ENCODE measurements around the gene BMP8A. TPM values are rescaled to one million over a fixed set of nuclear protein-coding genes. Genes with fewer than 3 reads are reported as not detected.
"Not testable (repeated sequence)": the region's sequence is repeated elsewhere in the genome, so short reads cannot be mapped to it uniquely, and the experiment has no call there.

The BMP8A gene
- total RNA-seq, 2 experiments from 2014 or later: 0.16 TPM; not detected in 1

DNA sequence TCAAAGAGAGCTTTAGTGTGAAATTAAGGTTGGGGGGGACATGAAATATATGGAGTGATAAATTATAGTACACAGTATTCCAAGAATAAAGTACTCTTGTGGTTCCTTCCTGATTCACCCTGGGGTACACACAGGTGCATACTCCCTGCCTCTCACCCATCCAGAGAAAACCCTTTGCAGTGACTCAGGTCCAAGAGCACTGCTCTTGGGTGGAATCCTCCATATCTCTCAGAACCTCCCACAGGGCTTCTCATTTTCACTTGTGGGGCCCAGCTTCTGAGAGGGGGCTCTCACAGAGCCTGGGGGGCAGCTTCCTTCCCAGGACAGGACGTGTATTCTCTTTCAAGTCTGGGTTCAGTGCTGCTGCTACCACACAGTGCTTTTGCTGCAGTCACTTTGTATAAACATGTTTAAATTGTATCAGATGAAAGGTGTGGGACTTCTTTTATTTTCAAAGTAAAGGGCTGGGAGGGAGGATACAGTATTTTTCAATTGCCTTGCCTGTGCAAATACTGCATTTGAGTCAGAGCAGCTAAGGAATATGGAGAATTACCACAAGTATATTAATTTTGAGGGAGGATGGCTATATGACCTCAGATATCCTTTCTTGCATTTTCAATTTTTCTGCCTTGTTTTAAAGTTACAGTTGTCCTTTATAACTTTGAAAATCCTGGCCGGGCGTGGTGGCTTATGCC lies 24.9 kb upstream of the BMP8A start:
- Mint-ChIP-seq H3K27ac (no peak overlapping the region), H3K27me3 (no peaks in the 10 kb centered on the region), H3K4me3 (no peak overlapping the region), H3K9me3 (ENCODE audit: low read depth) (no peaks in the 10 kb centered on the region), H3K36me3 (ENCODE audit: low read depth) (peaks cover 30% of the 10 kb centered on the region), H3K4me1 (peaks cover 4% of the 10 kb centered on the region)
- ChIA-PET POLR2A (no interaction called here), CTCF (no interaction called here)
- intact Hi-C loops (cut with DNase I, micrococcal nuclease): no loop called here
- DNase-seq (no peak), ATAC-seq (no peak)

DNA sequence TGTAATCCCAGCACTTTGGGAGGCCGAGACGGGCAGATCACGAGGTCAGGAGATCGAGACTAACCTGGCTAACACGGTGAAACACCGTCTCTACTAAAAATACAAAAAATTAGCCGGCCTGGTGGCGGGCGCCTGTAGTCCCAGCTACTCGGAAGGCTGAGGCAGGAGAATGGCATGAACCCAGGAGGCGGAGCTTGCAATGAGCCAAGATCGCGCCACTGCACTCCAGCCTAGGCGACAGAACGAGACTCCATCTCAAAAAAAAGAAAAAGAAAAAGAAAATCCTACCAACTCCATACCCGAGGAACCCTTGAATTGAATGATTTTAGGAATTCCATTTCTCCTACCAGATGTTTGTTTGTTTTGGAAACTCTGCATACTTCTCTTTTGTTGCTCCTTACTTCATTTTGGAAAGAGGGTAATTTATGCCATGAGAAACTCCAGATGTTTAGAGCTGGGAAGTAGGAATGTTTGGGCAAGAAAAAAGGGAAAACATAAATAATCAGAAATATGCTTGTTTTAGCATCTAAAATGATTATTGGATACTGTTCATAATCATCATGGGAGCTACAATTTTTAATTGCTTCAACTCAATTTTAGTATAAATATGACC lies 24.2 kb upstream of the BMP8A start:
- DNase-seq; H3K9me3 Mint-ChIP-seq (ENCODE audit: low read depth); intact Hi-C loops (cut with DNase I, micrococcal nuclease); H3K27me3 Mint-ChIP-seq; POLR2A ChIA-PET; H3K4me3 Mint-ChIP-seq; ATAC-seq; H3K27ac Mint-ChIP-seq; H3K4me1 Mint-ChIP-seq: not testable (repeated sequence)
- peaks cover 24% of the 10 kb centered on the region for H3K36me3 Mint-ChIP-seq (ENCODE audit: low read depth)
- CTCF ChIA-PET: interaction anchor here (0.5 to 0.6 kb wide), 2 partner anchors 13 to 1743 kb away, joined by 3 read pairs; no protein-coding TSS in a partner anchor

DNA sequence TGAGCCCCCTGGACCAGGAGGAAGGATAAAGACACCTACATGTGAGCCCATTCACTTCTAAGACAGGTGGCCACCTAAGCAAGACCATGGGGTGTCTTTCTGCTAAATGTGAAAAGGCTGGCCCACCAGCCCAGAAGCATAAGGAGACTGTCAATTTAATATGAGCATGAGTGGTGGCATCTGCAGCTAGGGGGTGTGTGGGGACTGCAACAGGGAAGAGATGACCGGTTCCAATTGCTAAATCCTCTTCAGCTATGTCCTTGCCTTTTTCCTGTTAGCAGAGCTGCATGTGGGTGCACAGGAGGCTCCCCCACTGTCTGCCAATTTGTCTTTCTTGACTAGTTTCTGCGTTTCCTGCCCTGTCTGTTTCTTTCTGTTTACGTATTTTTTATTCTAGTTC lies 22.3 kb upstream of the BMP8A start:
- ChIA-PET CTCF (interaction anchor here (1.0 kb wide), 1 partner anchor 12 kb away, joined by 4 read pairs; no protein-coding TSS in a partner anchor), POLR2A (no interaction called here)
- ATAC-seq (no peak), DNase-seq (no peak)
- Mint-ChIP-seq H3K27ac (no peak overlapping the region), H3K9me3 (ENCODE audit: low read depth) (no peaks in the 10 kb centered on the region), H3K36me3 (ENCODE audit: low read depth) (peaks cover 25% of the 10 kb centered on the region), H3K4me3 (no peak overlapping the region), H3K27me3 (no peaks in the 10 kb centered on the region), H3K4me1 (peaks cover 4% of the 10 kb centered on the region)
- intact Hi-C loops (cut with DNase I, micrococcal nuclease): no loop called here

DNA sequence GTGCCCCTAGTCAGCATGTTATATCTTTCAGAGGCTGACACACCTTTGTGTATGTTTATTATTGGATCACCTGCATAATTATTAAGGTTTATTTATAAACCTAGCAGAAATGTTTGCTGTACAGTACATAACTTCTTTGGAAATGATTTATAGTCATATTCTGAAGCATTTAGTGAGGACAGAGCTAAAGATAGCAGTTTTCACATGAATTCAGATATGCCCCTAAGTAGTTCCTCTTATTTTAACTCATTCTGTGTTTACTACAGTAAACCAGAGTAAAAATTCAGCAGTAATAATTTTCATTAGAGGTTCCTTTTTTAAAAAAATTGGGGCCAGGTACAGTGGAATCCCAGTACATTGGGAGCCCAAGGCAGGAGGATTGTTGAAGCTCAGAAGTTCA lies 21.4 kb upstream of the BMP8A start:
- ChIA-PET CTCF (interaction anchor here (0.7 to 1.6 kb wide), 4 partner anchors 11 to 102 kb away, joined by 3 to 4 read pairs (median 4); no protein-coding TSS in a partner anchor), POLR2A (no interaction called here)
- Mint-ChIP-seq H3K27me3 (no peaks in the 10 kb centered on the region), H3K4me1 (peaks cover 4% of the 10 kb centered on the region), H3K4me3 (no peak overlapping the region), H3K9me3 (ENCODE audit: low read depth) (no peaks in the 10 kb centered on the region), H3K36me3 (ENCODE audit: low read depth) (peaks cover 22% of the 10 kb centered on the region), H3K27ac (no peak overlapping the region)
- intact Hi-C loops (cut with DNase I, micrococcal nuclease): loop anchor here in 1 of 2 experiments (5.0 kb wide), 1 partner anchor 67 kb away; no protein-coding TSS in a partner anchor
- ATAC-seq (no peak), DNase-seq (no peak)

DNA sequence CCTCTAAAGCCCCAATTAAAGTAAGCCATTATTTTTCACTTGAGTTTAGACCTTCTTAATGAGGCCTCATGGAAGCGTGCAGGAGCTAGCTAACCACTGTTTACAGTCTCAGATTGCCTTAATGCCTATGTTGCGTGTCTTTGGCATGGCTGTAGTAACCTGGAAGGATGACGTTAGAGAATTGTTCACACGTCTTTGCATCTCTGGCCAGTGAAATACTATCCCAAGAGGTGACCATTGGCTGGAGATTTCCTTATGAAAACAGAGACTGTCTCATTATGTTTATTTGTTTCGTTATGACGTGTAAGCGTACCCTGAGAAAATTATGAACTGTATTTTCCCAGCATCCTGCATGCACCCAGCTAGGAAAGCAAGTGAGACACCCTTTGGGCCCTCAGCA lies 18.6 kb upstream of the BMP8A start:
- intact Hi-C loops (cut with DNase I, micrococcal nuclease): loop anchor here in 1 of 2 experiments (5.0 kb wide), 1 partner anchor 64 kb away; no protein-coding TSS in a partner anchor
- H3K36me3 Mint-ChIP-seq (ENCODE audit: low read depth): peaks cover 21% of the 10 kb centered on the region
- DNase-seq: no peak
- no peak for ATAC-seq
- no peaks in the 10 kb centered on the region for H3K9me3 Mint-ChIP-seq (ENCODE audit: low read depth)
- H3K27me3 Mint-ChIP-seq: no peaks in the 10 kb centered on the region
- no peaks in the 10 kb centered on the region for H3K4me1 Mint-ChIP-seq
- CTCF ChIA-PET: interaction anchor here (0.7 to 1.0 kb wide), 4 partner anchors 27 to 185 kb away, joined by 3 read pairs; no protein-coding TSS in a partner anchor
- POLR2A ChIA-PET: no interaction called here
- no peak overlapping the region for H3K4me3 Mint-ChIP-seq
- no peak overlapping the region for H3K27ac Mint-ChIP-seq

DNA sequence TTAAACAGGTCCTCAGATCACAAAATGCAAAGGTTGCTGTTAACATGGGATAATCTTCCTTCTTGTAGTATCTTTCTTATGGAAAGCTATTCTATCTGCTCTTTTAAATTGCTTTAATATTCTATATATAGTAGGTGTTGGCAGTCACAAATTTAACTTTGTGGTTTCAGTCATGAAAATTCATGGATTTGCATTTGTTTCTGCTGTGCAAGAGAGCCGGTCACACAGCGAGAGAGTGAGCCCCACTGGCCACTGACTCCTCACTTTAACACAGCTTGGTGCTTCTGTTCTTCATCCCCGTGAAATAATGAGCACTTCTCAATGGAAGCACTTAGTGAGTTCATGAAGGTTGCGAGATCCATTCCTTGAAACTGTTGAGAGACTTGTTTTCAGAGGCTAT lies 18.1 kb upstream of the BMP8A start:
- Mint-ChIP-seq H3K27ac (peak overlapping the region; percentile 23), H3K27me3 (no peaks in the 10 kb centered on the region), H3K4me3 (no peak overlapping the region), H3K9me3 (ENCODE audit: low read depth) (no peaks in the 10 kb centered on the region), H3K36me3 (ENCODE audit: low read depth) (peaks cover 21% of the 10 kb centered on the region), H3K4me1 (no peaks in the 10 kb centered on the region)
- ChIA-PET POLR2A (no interaction called here), CTCF (interaction anchor here (0.8 kb wide), 1 partner anchor 184 kb away, joined by 3 read pairs; no protein-coding TSS in a partner anchor)
- no peak for DNase-seq
- intact Hi-C loops (cut with DNase I, micrococcal nuclease): loop anchor here in 1 of 2 experiments (5.0 kb wide), 1 partner anchor 64 kb away; no protein-coding TSS in a partner anchor
- ATAC-seq: no peak

DNA sequence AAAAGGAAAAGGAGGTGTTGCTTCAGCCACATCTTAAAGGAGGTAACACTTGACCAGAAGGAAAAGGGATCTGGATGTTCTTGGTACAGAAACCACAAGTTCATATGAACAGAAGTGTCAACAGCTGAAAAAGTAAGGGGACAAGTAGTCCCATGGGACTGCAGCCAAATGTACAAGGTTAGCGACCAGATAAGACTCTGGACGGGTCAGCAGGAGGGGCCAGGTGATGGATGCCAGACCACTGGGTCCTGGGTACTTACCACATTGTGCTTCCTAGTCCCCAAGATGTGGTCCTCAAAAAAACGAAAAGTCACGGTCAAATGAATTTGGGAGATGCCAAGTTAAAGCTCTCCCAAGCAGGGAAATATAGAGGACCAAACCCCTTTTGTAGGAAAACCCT lies 16.6 kb upstream of the BMP8A start:
- ChIA-PET POLR2A (no interaction called here), CTCF (interaction anchor here (0.8 kb wide), 2 partner anchors 9 to 264 kb away, joined by 3 read pairs; partner anchors contain the start of gene PPIE)
- DNase-seq: no peak
- Mint-ChIP-seq H3K27ac (no peak overlapping the region), H3K4me1 (no peaks in the 10 kb centered on the region), H3K9me3 (ENCODE audit: low read depth) (no peaks in the 10 kb centered on the region), H3K4me3 (no peak overlapping the region), H3K27me3 (no peaks in the 10 kb centered on the region), H3K36me3 (ENCODE audit: low read depth) (peaks cover 24% of the 10 kb centered on the region)
- intact Hi-C loops (cut with DNase I, micrococcal nuclease): loop anchor here in 1 of 2 experiments (5.0 kb wide), 1 partner anchor 62 kb away; no protein-coding TSS in a partner anchor
- ATAC-seq: no peak

DNA sequence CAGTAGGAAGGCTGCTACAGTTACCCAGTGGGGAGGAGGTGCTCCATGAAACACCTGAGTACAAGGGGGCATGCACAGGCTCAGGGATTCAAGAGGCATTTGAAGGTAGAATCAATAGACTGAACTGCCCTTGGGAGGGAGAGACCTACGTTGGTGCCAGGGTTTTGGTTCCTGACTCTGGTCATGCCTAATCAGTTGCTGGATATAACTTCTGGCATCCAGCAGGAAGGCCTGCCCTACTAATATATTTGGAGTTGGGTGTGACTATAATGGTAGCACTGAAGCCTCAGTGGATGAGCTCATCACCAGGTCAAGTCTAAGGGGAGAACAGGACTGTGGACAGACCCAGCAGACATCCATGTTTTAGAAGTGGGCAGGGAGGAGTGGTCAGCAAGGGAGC lies 15.9 kb upstream of the BMP8A start:
- POLR2A ChIA-PET; ATAC-seq; intact Hi-C loops (cut with DNase I, micrococcal nuclease); H3K4me3 Mint-ChIP-seq; DNase-seq; H3K9me3 Mint-ChIP-seq (ENCODE audit: low read depth); H3K27me3 Mint-ChIP-seq; H3K27ac Mint-ChIP-seq; H3K4me1 Mint-ChIP-seq: not testable (repeated sequence)
- peaks cover 25% of the 10 kb centered on the region for H3K36me3 Mint-ChIP-seq (ENCODE audit: low read depth)
- CTCF ChIA-PET: interaction anchor here (0.8 kb wide), 1 partner anchor 8 kb away, joined by 3 read pairs; no protein-coding TSS in a partner anchor

DNA sequence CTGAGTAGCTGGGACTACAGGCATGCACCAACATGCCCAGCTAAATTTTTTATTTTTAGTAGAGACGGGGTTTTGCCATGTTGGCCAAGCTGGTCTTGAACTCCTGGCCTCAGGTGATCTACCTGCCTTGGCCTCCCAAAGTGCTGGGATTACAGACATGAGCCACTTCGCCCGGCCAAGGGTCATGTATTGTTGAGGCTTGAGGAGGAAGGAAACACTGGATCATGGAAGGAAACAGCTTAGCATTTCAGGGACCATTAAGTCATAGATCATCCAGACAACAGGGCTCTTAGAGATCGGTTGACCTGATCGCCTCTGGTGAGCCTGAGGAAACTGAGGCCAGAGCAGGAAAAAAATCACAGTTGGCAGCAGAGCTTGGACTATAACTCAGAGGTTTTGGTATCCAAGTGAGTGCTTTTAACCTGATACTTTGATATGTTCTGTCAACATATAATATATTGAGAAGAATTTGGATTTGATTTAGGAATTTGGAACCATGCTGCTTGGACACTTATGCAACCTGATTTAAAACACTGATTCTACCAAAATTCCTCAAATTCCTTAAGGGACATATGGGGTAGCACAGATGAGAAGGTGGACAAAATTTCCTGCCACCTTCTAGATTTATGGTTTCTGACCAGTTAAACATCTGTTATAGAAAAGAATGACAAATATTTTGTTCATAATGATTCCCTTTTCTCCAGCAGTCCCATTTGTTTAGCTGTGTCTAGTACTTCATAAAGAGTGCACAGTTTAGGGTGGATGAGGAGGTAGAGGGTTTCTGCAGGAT lies 13.1 kb upstream of the BMP8A start:
- no peak for DNase-seq
- Mint-ChIP-seq H3K27me3 (no peaks in the 10 kb centered on the region), H3K4me3 (no peak overlapping the region), H3K27ac (no peak overlapping the region), H3K9me3 (ENCODE audit: low read depth) (no peaks in the 10 kb centered on the region), H3K36me3 (ENCODE audit: low read depth) (peaks cover 34% of the 10 kb centered on the region), H3K4me1 (no peaks in the 10 kb centered on the region)
- ChIA-PET POLR2A (no interaction called here), CTCF (interaction anchor here (0.9 kb wide), 1 partner anchor 55 kb away, joined by 3 read pairs; no protein-coding TSS in a partner anchor)
- intact Hi-C loops (cut with DNase I, micrococcal nuclease): no loop called here
- ATAC-seq: no peak

DNA sequence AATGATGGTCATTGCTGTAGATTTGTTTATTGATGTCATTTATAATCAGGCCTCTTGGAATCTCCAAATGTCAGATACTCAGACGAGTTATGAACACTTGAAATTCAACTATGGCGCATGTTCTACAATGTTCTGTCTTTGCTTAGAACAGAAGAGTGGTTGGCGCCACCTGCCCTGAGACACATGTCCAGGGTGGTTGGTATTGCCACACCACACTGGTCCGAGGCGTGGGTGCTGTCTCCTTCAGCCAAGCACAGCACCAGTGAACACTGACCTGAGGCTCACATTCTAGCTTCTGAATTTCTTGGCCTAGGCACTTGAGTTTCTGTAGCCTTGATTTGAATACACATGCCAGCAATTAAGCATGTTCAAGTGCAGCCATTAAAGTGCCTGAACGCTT lies 10.1 kb upstream of the BMP8A start:
- H3K36me3 Mint-ChIP-seq (ENCODE audit: low read depth): peaks cover 33% of the 10 kb centered on the region
- no peak for ATAC-seq
- H3K27ac Mint-ChIP-seq: no peak overlapping the region
- no peak for DNase-seq
- ChIA-PET POLR2A (no interaction called here), CTCF (interaction anchor here (1.1 to 1.3 kb wide), 3 partner anchors 10 to 62 kb away, joined by 3 to 4 read pairs (median 3); no protein-coding TSS in a partner anchor)
- H3K4me1 Mint-ChIP-seq: no peaks in the 10 kb centered on the region
- no peaks in the 10 kb centered on the region for H3K9me3 Mint-ChIP-seq (ENCODE audit: low read depth)
- no peaks in the 10 kb centered on the region for H3K27me3 Mint-ChIP-seq
- intact Hi-C loops (cut with DNase I, micrococcal nuclease): no loop called here
- no peak overlapping the region for H3K4me3 Mint-ChIP-seq

DNA sequence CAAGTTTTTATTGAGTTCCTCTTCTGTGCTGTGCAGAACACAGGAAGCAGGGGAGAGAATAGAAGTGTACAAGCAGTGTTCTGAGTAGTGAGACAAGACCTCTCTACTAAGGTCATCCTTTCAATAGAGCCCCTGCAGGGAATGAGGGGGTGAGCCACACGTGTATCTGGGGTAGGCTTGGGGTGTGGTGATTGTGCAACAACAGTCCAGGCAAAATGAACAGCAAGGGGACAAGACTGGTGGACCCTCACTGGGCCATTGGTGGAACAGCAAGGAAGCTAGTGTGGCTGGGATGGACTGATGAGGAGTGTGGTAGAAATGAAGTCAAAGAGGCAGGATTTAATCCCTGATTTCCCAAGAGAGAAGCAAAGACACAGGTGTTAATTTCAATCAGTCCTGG lies 8.2 kb upstream of the BMP8A start:
- Mint-ChIP-seq H3K9me3 (ENCODE audit: low read depth) (no peaks in the 10 kb centered on the region), H3K27ac (peak overlapping the region; percentile 40), H3K4me3 (no peak overlapping the region), H3K36me3 (ENCODE audit: low read depth) (peaks cover 33% of the 10 kb centered on the region), H3K4me1 (no peaks in the 10 kb centered on the region), H3K27me3 (no peaks in the 10 kb centered on the region)
- ATAC-seq (no peak), DNase-seq (no peak)
- POLR2A ChIA-PET: interaction anchor here (0.6 kb wide), 1 partner anchor 147 kb away, joined by 3 read pairs; no protein-coding TSS in a partner anchor
- intact Hi-C loops (cut with DNase I, micrococcal nuclease): no loop called here
- CTCF ChIA-PET: interaction anchor here (0.6 kb wide), 1 partner anchor 8 kb away, joined by 3 read pairs; no protein-coding TSS in a partner anchor
